ENCODE data around the gene RFESD.
"Not testable (repeated sequence)": the region's sequence is repeated elsewhere in the genome, so short reads cannot be mapped to it uniquely, and the experiment has no call there.

The RFESD gene

GRCh38 chr5:95628933-95629332 is 17.6 kb upstream of the RFESD start:
- H3K27ac ChIP-seq = no peak overlapping the region
- DNase-seq (ENCODE audit: low spot score) = no peak
- TF ChIP-seq, protein P1, sequence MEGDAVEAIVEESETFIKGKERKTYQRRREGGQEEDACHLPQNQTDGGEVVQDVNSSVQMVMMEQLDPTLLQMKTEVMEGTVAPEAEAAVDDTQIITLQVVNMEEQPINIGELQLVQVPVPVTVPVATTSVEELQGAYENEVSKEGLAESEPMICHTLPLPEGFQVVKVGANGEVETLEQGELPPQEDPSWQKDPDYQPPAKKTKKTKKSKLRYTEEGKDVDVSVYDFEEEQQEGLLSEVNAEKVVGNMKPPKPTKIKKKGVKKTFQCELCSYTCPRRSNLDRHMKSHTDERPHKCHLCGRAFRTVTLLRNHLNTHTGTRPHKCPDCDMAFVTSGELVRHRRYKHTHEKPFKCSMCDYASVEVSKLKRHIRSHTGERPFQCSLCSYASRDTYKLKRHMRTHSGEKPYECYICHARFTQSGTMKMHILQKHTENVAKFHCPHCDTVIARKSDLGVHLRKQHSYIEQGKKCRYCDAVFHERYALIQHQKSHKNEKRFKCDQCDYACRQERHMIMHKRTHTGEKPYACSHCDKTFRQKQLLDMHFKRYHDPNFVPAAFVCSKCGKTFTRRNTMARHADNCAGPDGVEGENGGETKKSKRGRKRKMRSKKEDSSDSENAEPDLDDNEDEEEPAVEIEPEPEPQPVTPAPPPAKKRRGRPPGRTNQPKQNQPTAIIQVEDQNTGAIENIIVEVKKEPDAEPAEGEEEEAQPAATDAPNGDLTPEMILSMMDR (IDR thresholded peaks at IDR 0.05) = no peak
- no peak overlapping the region for H3K4me3 ChIP-seq

DNA sequence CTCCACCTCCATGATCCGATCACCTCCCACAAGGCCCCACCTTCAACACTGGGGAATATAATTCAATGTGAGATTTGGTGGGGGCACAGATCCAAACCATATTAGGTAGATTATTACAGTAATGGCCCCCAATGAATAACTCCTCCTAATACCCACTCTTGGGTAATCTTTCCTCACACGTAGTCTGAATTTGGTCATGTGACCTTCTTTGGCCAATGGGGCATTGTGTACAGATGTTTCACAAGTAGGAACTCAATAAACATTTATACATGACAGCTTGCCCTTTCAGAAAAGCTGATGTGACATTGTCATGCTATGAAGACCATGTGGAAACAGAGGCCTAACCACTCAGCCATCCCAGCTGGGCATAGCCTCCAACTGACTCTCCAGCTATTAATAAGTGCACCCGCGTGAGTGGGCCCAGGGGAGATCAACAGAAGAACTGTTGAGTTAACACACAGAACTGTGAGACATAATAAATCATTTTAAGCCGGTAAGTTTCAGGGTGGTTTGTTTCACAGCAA is 16.1 kb upstream of the RFESD start:
- no peak overlapping the region for H3K4me3 ChIP-seq
- TF ChIP-seq, protein P1 (IDR thresholded peaks at IDR 0.05) = no peak
- no peak overlapping the region for H3K27ac ChIP-seq
- no peak for DNase-seq (ENCODE audit: low spot score)

GRCh38 chr5:95631255-95631958 is 15.2 kb upstream of the RFESD start:
- TF ChIP-seq, protein P1 (IDR thresholded peaks at IDR 0.05) = no peak
- no peak overlapping the region for H3K4me3 ChIP-seq
- H3K27ac ChIP-seq = no peak overlapping the region
- no peak for DNase-seq (ENCODE audit: low spot score)

DNA sequence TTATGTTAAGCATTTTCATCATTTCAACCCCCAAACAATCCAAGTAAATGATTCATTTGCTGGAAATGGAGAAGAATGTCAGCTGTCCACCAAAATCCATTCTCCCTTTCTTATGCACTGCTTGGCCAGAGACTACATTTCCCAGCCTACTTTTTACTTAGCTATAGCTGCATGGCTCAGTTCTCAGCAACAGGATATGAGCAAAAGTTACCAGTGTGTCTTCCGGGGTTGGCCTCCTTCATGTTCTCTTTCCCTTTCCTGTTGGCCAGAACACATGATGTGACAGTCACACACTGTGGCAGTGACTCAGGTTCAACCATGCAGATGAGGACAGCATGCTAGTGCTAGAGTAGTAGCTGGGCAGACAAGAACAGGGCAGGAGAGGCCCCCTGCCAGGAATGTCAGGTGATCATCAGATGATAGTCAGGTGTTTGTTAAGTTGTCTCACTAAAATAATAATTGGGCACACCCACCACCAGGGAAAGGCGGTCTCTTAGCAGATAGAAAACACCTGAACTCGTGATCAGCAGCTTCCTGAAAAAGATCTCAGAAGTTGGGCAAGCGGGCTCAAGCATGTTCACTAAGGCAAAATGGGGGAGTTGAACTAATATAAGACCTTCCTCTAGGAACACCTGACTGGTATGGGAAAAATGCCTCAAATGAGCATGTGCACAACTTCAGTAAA is 14.4 kb upstream of the RFESD start:
- TF ChIP-seq, protein P1 (IDR thresholded peaks at IDR 0.05) = no peak
- DNase-seq (ENCODE audit: low spot score) = no peak
- Histone ChIP-seq H3K27ac (no peak overlapping the region), H3K4me3 (no peak overlapping the region)

DNA sequence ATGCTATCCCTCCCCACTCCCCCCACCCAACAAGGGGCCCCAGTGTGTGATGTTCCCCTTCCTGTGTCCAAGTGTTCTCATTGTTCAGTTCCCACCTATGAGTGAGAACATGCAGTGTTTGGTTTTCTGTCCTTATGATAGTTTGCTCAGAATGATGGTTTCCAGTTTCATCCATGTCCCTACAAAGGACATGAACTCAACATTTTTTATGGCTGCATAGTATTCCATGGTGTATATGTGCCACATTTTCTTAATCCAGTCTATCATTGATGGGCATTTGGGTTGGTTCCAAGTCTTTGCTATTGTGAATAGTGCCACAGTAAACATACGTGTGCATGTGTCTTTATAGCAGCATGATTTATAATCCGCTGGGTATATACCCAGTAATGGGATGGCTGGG is 13.6 kb upstream of the RFESD start:
- H3K27ac ChIP-seq; DNase-seq (ENCODE audit: low spot score); H3K4me3 ChIP-seq: not testable (repeated sequence)

GRCh38 chr5:95633671-95634070 is 12.9 kb upstream of the RFESD start:
- DNase-seq (ENCODE audit: low spot score) = no peak
- Histone ChIP-seq H3K4me3 (no peak overlapping the region), H3K27ac (no peak overlapping the region)
- TF ChIP-seq, protein P1 (IDR thresholded peaks at IDR 0.05) = no peak

DNA sequence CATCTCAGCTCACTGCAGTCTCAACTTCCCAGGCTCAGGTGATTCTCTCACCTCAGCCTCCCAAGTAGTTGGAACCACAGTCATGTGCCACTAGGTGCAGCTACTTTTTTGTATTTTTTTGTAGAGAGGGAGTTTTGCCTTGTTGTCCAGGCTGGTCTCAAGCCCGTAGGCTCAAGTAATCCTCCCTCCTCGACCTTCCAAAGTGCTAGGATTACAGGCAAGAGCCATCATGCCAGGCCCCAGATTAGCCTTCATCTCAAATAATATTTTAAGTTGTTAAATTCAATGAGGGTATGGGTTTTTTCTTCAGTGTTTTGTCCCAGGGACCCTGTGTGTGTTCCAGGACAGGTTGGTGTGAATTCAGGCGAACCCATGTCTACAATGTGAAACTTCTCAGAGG is 12.5 kb upstream of the RFESD start:
- DNase-seq (ENCODE audit: low spot score) = no peak
- no peak overlapping the region for H3K27ac ChIP-seq
- TF ChIP-seq, protein P1 (IDR thresholded peaks at IDR 0.05) = no peak
- no peak overlapping the region for H3K4me3 ChIP-seq

Measured in coronary artery (tissue), 2 donors.